H1 (cell line): ENCODE data around the gene TBX3. TPM values are rescaled to one million over a fixed set of nuclear protein-coding genes. Genes with fewer than 3 reads are reported as not detected.
A peak's percentile ranks its signal among the peaks of the same experiment; 100 is the strongest.

Experiments
- CTCF ChIA-PET: fragments of 300-600 bp; sonication (Branson Sonifier 250); formaldehyde crosslinking; loops from one replicate; lab custom pipeline; 2021; ENCODE audit not compliant: partially characterized antibody; lab: Charles Lee
- POLR2A ChIA-PET: fragments of 300-600 bp; sonication (Branson Sonifier 250); formaldehyde crosslinking; loops from one replicate; lab custom pipeline; 2021; ENCODE audit warnings: inconsistent platforms; ENCODE audit not compliant: partially characterized antibody; lab: Charles Lee
- DNase-seq, 2 experiments: peaks; one replicate each; pipeline versions ENCODE4 v3.0.0 to v3.0.0-alpha.2; 2010 to 2022; ENCODE audit warnings: low spot score in 2 of 2, low read depth in 1 of 2, mixed read lengths in 1 of 2
- FAIRE-seq: peaks from 2 replicates; lab custom pipeline; 2011; peaks lifted over from hg19 to GRCh38; lab: Jason Lieb, UNC
- H2AFZ ChIP-seq: 2 replicates; pipeline ENCODE4 v1.8.1; 2012; ENCODE audit warnings: low read length, inconsistent platforms
- H2AK5ac ChIP-seq: 2 replicates; pipeline ENCODE4 v1.6.1; 2013; ENCODE audit warnings: low read depth, low read length
- H2BK120ac ChIP-seq: replicated peaks from 2 replicates; pipeline ENCODE3; 2013; ENCODE audit warnings: low read depth, low read length, inconsistent platforms
- H2BK12ac ChIP-seq: 2 replicates; pipeline ENCODE4 v1.6.1; 2013; ENCODE audit warnings: low read depth, low read length
- H2BK15ac ChIP-seq: 2 replicates; pipeline ENCODE4 v1.6.1; 2013; ENCODE audit warnings: low read length
- H2BK20ac ChIP-seq: 2 replicates; pipeline ENCODE4 v1.6.1; 2013; ENCODE audit warnings: low read length
- H2BK5ac ChIP-seq: 2 replicates; pipeline ENCODE4 v1.6.1; 2013; ENCODE audit warnings: low read depth, low read length
- H3K14ac ChIP-seq: 2 replicates; pipeline ENCODE4 v1.6.1; 2013; ENCODE audit warnings: inconsistent platforms; ENCODE audit not compliant: insufficient read length
- H3K18ac ChIP-seq: 2 replicates; pipeline ENCODE4 v1.6.1; 2013; ENCODE audit warnings: low read length; ENCODE audit errors: extremely low read depth
- H3K23ac ChIP-seq: 2 replicates; pipeline ENCODE4 v1.6.1; 2013; ENCODE audit warnings: inconsistent platforms; ENCODE audit not compliant: insufficient read length
- H3K23me2 ChIP-seq: 2 replicates; pipeline ENCODE4 v1.6.1; 2013; ENCODE audit warnings: low read depth, low read length
- H3K27ac ChIP-seq: 2 replicates; pipeline ENCODE4 v1.6.1; 2011; ENCODE audit warnings: low read depth, low read length, inconsistent platforms
- H3K27me3 ChIP-seq, 4 experiments: replicated peaks in 1 of 4; 1 replicate in 1 of 4; 2 replicates in 3 of 4; pipeline versions ENCODE4 v1.6.1 to v1.8.1; 2011 to 2013; ENCODE audit warnings: low read length in 3 of 4, mild to moderate bottlenecking in 3 of 4, inconsistent platforms in 2 of 4, mixed read lengths in 2 of 4, moderate library complexity in 1 of 4; ENCODE audit not compliant: control insufficient read depth in 3 of 4, insufficient read depth in 3 of 4; ENCODE audit errors: extremely low read depth in 1 of 4
- H3K36me3 ChIP-seq, 4 experiments: 2 replicates each; pipeline versions ENCODE4 v1.6.1 to v1.8.1; 2011 to 2013; ENCODE audit warnings: mild to moderate bottlenecking in 4 of 4, low read length in 3 of 4, moderate library complexity in 2 of 4, control low read depth in 1 of 4, inconsistent platforms in 1 of 4; ENCODE audit not compliant: insufficient read depth in 4 of 4, control insufficient read depth in 2 of 4
- H3K4ac ChIP-seq: replicated peaks from 2 replicates; pipeline ENCODE3; 2013; ENCODE audit warnings: low read length, low read depth, mixed read lengths, inconsistent platforms; ENCODE audit not compliant: insufficient read length
- H3K4me1 ChIP-seq, 4 experiments: replicated peaks in 1 of 4; 1 replicate in 1 of 4; 2 replicates in 3 of 4; pipeline versions ENCODE4 v1.6.1 to v1.8.1; 2011 to 2013; ENCODE audit warnings: low read length in 3 of 4, inconsistent platforms in 2 of 4, mixed read lengths in 1 of 4; ENCODE audit not compliant: insufficient read depth in 4 of 4, control insufficient read depth in 3 of 4
- H3K4me2 ChIP-seq, 2 experiments: 2 replicates each; pipeline versions ENCODE4 v1.6.1 to v1.8.1; 2011 to 2013; ENCODE audit warnings: low read depth in 2 of 2, low read length in 2 of 2, control low read depth in 1 of 2, inconsistent platforms in 1 of 2, mild to moderate bottlenecking in 1 of 2; ENCODE audit not compliant: insufficient read depth in 1 of 2
- H3K4me3 ChIP-seq, 4 experiments: fragments of 200-600, 300-600 bp in 1 of 4; sonication (generic), shearing (Covaris generic), sonication (Bioruptor Twin) in 1 of 4; 2 replicates each; pipeline versions ENCODE4 v1.5.1 to v1.8.1; 2011 to 2016; ENCODE audit warnings: low read length in 4 of 4, low read depth in 3 of 4, control low read depth in 2 of 4, inconsistent platforms in 2 of 4, mild to moderate bottlenecking in 2 of 4, mixed read lengths in 1 of 4, moderate library complexity in 1 of 4; ENCODE audit not compliant: insufficient read depth in 2 of 4; ENCODE audit errors: extremely low read depth in 1 of 4
- H3K56ac ChIP-seq: replicated peaks from 2 replicates; pipeline ENCODE3; 2013; ENCODE audit warnings: low read depth, mild to moderate bottlenecking, mixed read lengths, low read length, inconsistent platforms; ENCODE audit not compliant: insufficient read length
- H3K79me1 ChIP-seq: 2 replicates; pipeline ENCODE4 v1.6.1; 2013; ENCODE audit warnings: low read depth, low read length, control low read depth
- H3K79me2 ChIP-seq, 2 experiments: 2 replicates each; pipeline versions ENCODE4 v1.6.1 to v1.8.1; 2012 to 2013; ENCODE audit warnings: low read length in 2 of 2, mild to moderate bottlenecking in 2 of 2, inconsistent platforms in 1 of 2; ENCODE audit not compliant: insufficient read depth in 2 of 2, control insufficient read depth in 1 of 2
- H3K9ac ChIP-seq, 4 experiments: replicated peaks in 1 of 4; 1 replicate in 1 of 4; 2 replicates in 3 of 4; pipeline versions ENCODE4 v1.6.1 to v1.8.1; 2011 to 2013; ENCODE audit warnings: low read depth in 3 of 4, low read length in 3 of 4, control low read depth in 2 of 4, mild to moderate bottlenecking in 2 of 4, moderate library complexity in 2 of 4, inconsistent platforms in 1 of 4; ENCODE audit errors: extremely low read depth in 1 of 4
- H3K9me3 ChIP-seq, 2 experiments: 2 replicates each; pipeline versions ENCODE4 v1.6.1 to v1.8.1; 2012 to 2013; ENCODE audit warnings: mild to moderate bottlenecking in 2 of 2, moderate library complexity in 2 of 2, control low read depth in 1 of 2, inconsistent platforms in 1 of 2, low read depth in 1 of 2, low read length in 1 of 2, mixed read lengths in 1 of 2; ENCODE audit not compliant: insufficient read depth in 2 of 2
- H4K20me1 ChIP-seq, 2 experiments: replicated peaks in 1 of 2; 2 replicates each; pipeline versions ENCODE3 to v1.8.1; 2011 to 2013; ENCODE audit warnings: inconsistent platforms in 2 of 2, low read length in 2 of 2, mild to moderate bottlenecking in 1 of 2; ENCODE audit not compliant: insufficient read depth in 2 of 2, control insufficient read depth in 1 of 2
- H4K5ac ChIP-seq: 2 replicates; pipeline ENCODE4 v1.6.1; 2013; ENCODE audit warnings: low read length, low read depth, mixed read lengths, inconsistent platforms; ENCODE audit not compliant: insufficient read length
- H4K8ac ChIP-seq: 2 replicates; pipeline ENCODE4 v1.8.0; 2013; ENCODE audit warnings: mild to moderate bottlenecking, moderate library complexity, low read length, inconsistent platforms; ENCODE audit not compliant: insufficient read depth; ENCODE audit errors: extremely low read depth
- H4K91ac ChIP-seq: replicated peaks from 2 replicates; pipeline ENCODE3; 2013; ENCODE audit warnings: low read length, mixed read lengths, inconsistent platforms; ENCODE audit not compliant: insufficient read length
- ATF3 ChIP-seq: IDR thresholded peaks from 2 replicates; pipeline ENCODE4 v1.6.1; 2011; ENCODE audit warnings: low read depth, mild to moderate bottlenecking, low read length; ENCODE audit not compliant: insufficient read depth
- CREB1 ChIP-seq: IDR thresholded peaks from 2 replicates; pipeline ENCODE4 v1.6.1; 2012; ENCODE audit warnings: inconsistent platforms
- FOSL1 ChIP-seq: IDR thresholded peaks from 2 replicates; pipeline ENCODE4 v1.6.1; 2011; ENCODE audit warnings: mild to moderate bottlenecking, low read depth, low read length, moderate library complexity; ENCODE audit not compliant: insufficient read depth
- GTF2F1 ChIP-seq: IDR thresholded peaks from 2 replicates; pipeline ENCODE4 v1.6.1; 2012; ENCODE audit warnings: low read depth, low read length, improper control_type of control experiment, borderline replicate concordance
- HDAC2 ChIP-seq, 2 experiments: fragments of 300-600 bp in 1 of 2; sonication (generic) in 1 of 2; IDR thresholded peaks; 2 replicates each; pipeline ENCODE4 v1.6.1; 2011 to 2012; ENCODE audit warnings: low read depth in 2 of 2, low read length in 2 of 2, mild to moderate bottlenecking in 2 of 2, moderate library complexity in 2 of 2, borderline replicate concordance in 1 of 2, inconsistent platforms in 1 of 2
- KDM1A ChIP-seq: fragments of 200-600, 300-600 bp; sonication (generic); IDR thresholded peaks from 2 replicates; pipeline ENCODE4 v1.7.1; 2016; ENCODE audit warnings: mild to moderate bottlenecking, low read length, borderline replicate concordance
- MAFK ChIP-seq: IDR thresholded peaks from 2 replicates; pipeline ENCODE4 v1.6.1; 2012; ENCODE audit warnings: low read depth, mild to moderate bottlenecking, improper control_type of control experiment, low read length
- PHF8 ChIP-seq: fragments of 200-600 bp; sonication (generic); conservative IDR thresholded peaks from 2 replicates; pipeline ENCODE4 v1.7.1; 2012; ENCODE audit warnings: low read depth, mild to moderate bottlenecking, inconsistent platforms, low read length, moderate library complexity
- RBBP5 ChIP-seq: IDR thresholded peaks from 2 replicates; pipeline ENCODE4 v1.7.1; 2012; ENCODE audit warnings: low read depth, mild to moderate bottlenecking, inconsistent platforms, low read length, moderate library complexity, borderline replicate concordance
- SIX5 ChIP-seq: IDR thresholded peaks from 2 replicates; pipeline ENCODE4 v1.6.1; 2011; ENCODE audit warnings: mild to moderate bottlenecking, low read depth, low read length
- SP1 ChIP-seq: IDR thresholded peaks from 2 replicates; pipeline ENCODE4 v1.6.1; 2011; ENCODE audit warnings: low read depth, low read length
- WGBS, 2 experiments: shearing (Covaris generic) in 1 of 2; methylation state at CpG; one replicate each; pipeline versions ENCODE4 v1.1.6 to v1.1.7; 2013 to 2015; ENCODE audit warnings: low lambda C conversion rate in 2 of 2, mixed read lengths in 2 of 2, inconsistent platforms in 1 of 2, low coverage in 1 of 2, missing lambda C conversion rate in 1 of 2; ENCODE audit not compliant: insufficient replicate concordance in 2 of 2, insufficient coverage in 1 of 2, insufficient read length in 1 of 2; ENCODE audit errors: extremely low coverage in 1 of 2, missing lambda C conversion rate in 1 of 2; 5-methylcytosine and 5-hydroxymethylcytosine counted together
- polyA plus RNA-seq, 7 experiments: library from polyadenylated mRNA; depleted of rRNA in 3 of 7; stranded (reverse) in 5 of 7; unstranded in 2 of 7; fragments of >200 nt in 5 of 7; fragments of 200-250 nt in 2 of 7; gene quantifications; 1 replicate in 5 of 7; 2 replicates in 1 of 7; 4 replicates in 1 of 7; pipeline versions ENCODE4 v1.2.1 to v1.2.3, GENCODE V29; 2011 to 2013; ENCODE audit warnings: missing spikeins in 2 of 7, mixed read lengths in 2 of 7
- total RNA-seq: library from RNA; stranded (reverse); fragmentation: NEBNext Ultra II Directional; extraction: Animal tissue kit (Norgen Biotek cat#: 25700); gene quantifications from 2 replicates; pipeline ENCODE4 v1.2.1, GENCODE V29; 2021

The TBX3 gene
- total and polyA plus RNA-seq, 2 of the 8 experiments (the other 6 are each of a cell fraction or from before 2014, with no cell fraction given): 0.09 to 1.0 TPM

- Histone ChIP-seq H3K14ac (no peak overlapping the region), H3K56ac (no peak overlapping the region), H4K5ac (no peak overlapping the region), H4K20me1 (peaks cover 6% of the 10 kb centered on the region in 2 experiments), H3K79me2 (no peaks in the 10 kb centered on the region), H3K4ac (no peak overlapping the region), H3K23me2 (peaks cover 8% of the 10 kb centered on the region; the same call in 1 of the 2 replicates), H2BK12ac (peak overlapping the region; percentile 96), H3K9me3 (no peaks in the 10 kb centered on the region), H3K27ac (no peak overlapping the region), H3K79me1 (no peaks in the 10 kb centered on the region), H2AFZ (no peak overlapping the region), H2BK120ac (no peak overlapping the region), H2BK5ac (0 out of 2 replicates have a peak overlapping the region, but pooled peaks have one; percentile 26), H4K8ac (no peak overlapping the region), H2BK15ac (0 out of 2 replicates have a peak overlapping the region, but pooled peaks have one; percentile 46), H3K36me3 (no peaks in the 10 kb centered on the region), H2BK20ac (0 out of 2 replicates have a peak overlapping the region, but pooled peaks have one; percentile 72), H3K4me1 (peaks cover 10 to 45% (median 22%) of the 10 kb centered on the region in 4 experiments), H4K91ac (no peak overlapping the region), H3K27me3 (peaks cover 67 to 93% (median 90%) of the 10 kb centered on the region in 4 experiments), H3K4me2 (peak overlapping the region; percentile 36 to 48; a peak in 2 of 4 replicates), H3K23ac (no peak overlapping the region), H3K9ac (no peak overlapping the region), H3K4me3 (no peak overlapping the region; a peak in 1 of 8 replicates), H3K18ac (peak overlapping the region; percentile 10; the same call in 1 of the 2 replicates), H2AK5ac (0 out of 2 replicates have a peak overlapping the region, but pooled peaks have one; percentile 76)
- FAIRE-seq (peak; percentile 86), DNase-seq (peak in 1 of 2 experiments; percentile 73)
- ChIA-PET POLR2A (interaction anchor here (1.0 to 5.9 kb wide), 5 partner anchors 8 to 24 kb away, joined by 3 to 45 read pairs (median 5); partner anchors contain the start of gene TBX3), CTCF (interaction anchor here (0.7 to 2.7 kb wide), 7 partner anchors 11 to 958 kb away, joined by 3 to 15 read pairs (median 4); partner anchors contain the start of gene TBX3)
- WGBS, 2 experiments: 16% methylated on average over 10 of the region's 10 CpGs; no CpG with 5 or more reads in 1 of the 2 experiments
- TF ChIP-seq CREB1 (no peak), HDAC2 (IDR thresholded peaks at IDR 0.05; ENCODE audit: borderline replicate concordance in 1 of 2, low read depth in 2 of 2, low read length in 2 of 2) (no peak), ATF3 (no peak), FOSL1 (no peak), KDM1A (peak; percentile 92), SIX5 (no peak), MAFK (no peak), GTF2F1 (no peak), RBBP5 (no peak), PHF8 (no peak), SP1 (peak; percentile 24; the same call in 1 of the 2 replicates)
Measured at GRCh38 chr12:114673169-114673833, 10.7 kb downstream of the TBX3 start.
